Muscle of arm (tissue), 12 donors: ENCODE results near the gene PTPA. TPM values are rescaled to one million over a fixed set of nuclear protein-coding genes. Genes with fewer than 3 reads are reported as not detected.
"Not testable (repeated sequence)": the region's sequence is repeated elsewhere in the genome, so short reads cannot be mapped to it uniquely, and the experiment has no call there.

ENCODE experiments used
- DNase-seq: peaks from one replicate; pipeline ENCODE4 v3.0.0-alpha.2; 2013
- polyA plus RNA-seq, 12 donors: library from polyadenylated mRNA; unstranded; fragments of 120-200 nt; gene quantifications; one replicate each; pipeline ENCODE4 v1.2.1, GENCODE V29; 2013; ENCODE audit not compliant: insufficient read length in 12 of 12

The PTPA gene
- polyA plus RNA-seq, 12 donors, result 73.2 to 155 (median 116) TPM; not detected in 1

GRCh38 chr9:129197045-129197444 lies 85.8 kb downstream of the PTPA start:
- DNase-seq, result not testable (repeated sequence)

DNA sequence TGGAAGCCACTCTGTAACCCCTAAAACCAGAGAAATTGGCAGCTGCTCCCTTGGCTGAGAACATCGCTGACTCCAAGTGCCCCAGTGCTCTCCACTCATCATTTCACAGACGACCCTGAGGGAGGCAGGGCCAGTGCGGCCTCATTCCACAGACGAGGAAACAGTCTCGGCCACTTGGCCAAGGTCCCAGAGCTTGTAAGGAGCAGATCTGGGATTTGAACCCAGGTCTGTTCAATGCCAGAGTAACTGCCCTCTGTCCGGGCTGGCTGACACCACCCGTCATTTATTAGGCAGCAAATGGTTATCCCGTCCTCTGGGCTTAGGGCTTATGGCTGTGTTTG lies 86.7 kb downstream of the PTPA start:
- DNase-seq, result no peak

Other genes starting within 250 kb of the PTPA start
- 1 to 10 TPM in 10 of 12 donors, not detected in 2; 4.0 to 7.5 (median 5.3) TPM for gene KYAT1, start 229.5 kb upstream of the PTPA start, polyA plus RNA-seq
- gene LRRC8A, start 229.3 kb upstream of the PTPA start, polyA plus RNA-seq, result 10 to 100 TPM in 11 of 12 donors, not detected in 1; 15.2 to 24.4 (median 21.5) TPM
- 10 to 100 TPM in 11 of 12 donors, not detected in 1; 30.7 to 50.2 (median 39.8) TPM for gene PHYHD1, start 190.4 kb upstream of the PTPA start, polyA plus RNA-seq
- gene DOLK, start 163.8 kb upstream of the PTPA start, polyA plus RNA-seq, result 10 to 100 TPM in 2 of 12 donors, 1 to 10 TPM in 9, not detected in 1; 6.8 to 10.6 (median 8.4) TPM
- 10 to 100 TPM in 11 of 12 donors, not detected in 1; 23.3 to 44.2 (median 34.2) TPM for gene NUP188, start 163.7 kb upstream of the PTPA start, polyA plus RNA-seq
- gene SH3GLB2, start 83.1 kb upstream of the PTPA start, polyA plus RNA-seq, result 10 to 100 TPM in 11 of 12 donors, not detected in 1; 44.2 to 80.0 (median 61.7) TPM
- 10 to 100 TPM in 10 of 12 donors, 1 to 10 TPM in 1, not detected in 1; 9.6 to 21.6 (median 13.6) TPM for gene MIGA2, start 74.8 kb upstream of the PTPA start, polyA plus RNA-seq
- 10 to 100 TPM in 6 of 12 donors, 1 to 10 TPM in 5, not detected in 1; 7.8 to 16.3 (median 10.1) TPM for gene DOLPP1, start 30.3 kb upstream of the PTPA start, polyA plus RNA-seq
- gene CRAT, start 622 bp upstream of the PTPA start, polyA plus RNA-seq, result 10 to 100 TPM in 11 of 12 donors, not detected in 1; 28.9 to 57.4 (median 39.2) TPM
- gene IER5L, start 66.8 kb downstream of the PTPA start, polyA plus RNA-seq, result 10 to 100 TPM in 1 of 12 donors, 1 to 10 TPM in 10, not detected in 1; 2.3 to 10.3 (median 3.1) TPM